KMS-11 (cell line): Measurements from ENCODE around the gene NME3.

Source experiments
- H2AFZ ChIP-seq: fragments of 200-600 bp; sonication (generic); 2 replicates; pipeline ENCODE4 v1.6.1; 2016; ENCODE audit warnings: antibody characterized with exemption, mixed run types, low read depth
- H3K27ac ChIP-seq: fragments of 200-600 bp; sonication (generic); 2 replicates; pipeline ENCODE4 v1.6.1; 2016; ENCODE audit warnings: mild to moderate bottlenecking, mixed run types
- H3K27me3 ChIP-seq: fragments of 200-600 bp; sonication (generic); 2 replicates; pipeline ENCODE4 v1.6.1; 2017; ENCODE audit warnings: mild to moderate bottlenecking, low read depth, mixed run types, moderate library complexity; ENCODE audit not compliant: insufficient read depth
- H3K36me3 ChIP-seq: fragments of 200-600 bp; sonication (generic); 2 replicates; pipeline ENCODE4 v1.6.1; 2017; ENCODE audit warnings: mild to moderate bottlenecking, mixed run types; ENCODE audit not compliant: insufficient read depth
- H3K4me1 ChIP-seq: fragments of 200-600 bp; sonication (generic); 2 replicates; pipeline ENCODE4 v1.6.1; 2016; ENCODE audit warnings: mild to moderate bottlenecking, low read depth, mixed run types; ENCODE audit not compliant: poor library complexity, severe bottlenecking
- H3K4me2 ChIP-seq: fragments of 200-600 bp; sonication (generic); 2 replicates; pipeline ENCODE4 v1.7.0; 2016; ENCODE audit warnings: mild to moderate bottlenecking, mixed run types
- H3K4me3 ChIP-seq: fragments of 200-600 bp; sonication (generic); IDR thresholded peaks from 2 replicates; pipeline ENCODE4 v1.6.1; 2017; ENCODE audit warnings: low read depth, low read length, mixed read lengths; ENCODE audit not compliant: insufficient read depth
- H3K79me2 ChIP-seq: fragments of 200-600 bp; sonication (generic); 2 replicates; pipeline ENCODE4 v1.6.1; 2016; ENCODE audit warnings: low read depth, mixed run types; ENCODE audit not compliant: insufficient read depth
- H3K9ac ChIP-seq: fragments of 200-600 bp; sonication (generic); 2 replicates; pipeline ENCODE4 v1.6.1; 2016; ENCODE audit warnings: mild to moderate bottlenecking, mixed run types
- H4K20me1 ChIP-seq: fragments of 200-600 bp; sonication (generic); 2 replicates; pipeline ENCODE4 v1.6.1; 2016; ENCODE audit warnings: mild to moderate bottlenecking, mixed run types; ENCODE audit not compliant: insufficient read depth
- TF ChIP-seq, protein P1 (sequence below): fragments of 200-600 bp; sonication (generic); conservative IDR thresholded peaks from 2 replicates; pipeline ENCODE4 v1.6.1; 2017; ENCODE audit warnings: low read depth, mild to moderate bottlenecking, antibody characterized with exemption, low read length, moderate library complexity, mixed read lengths

Gene NME3

DNA sequence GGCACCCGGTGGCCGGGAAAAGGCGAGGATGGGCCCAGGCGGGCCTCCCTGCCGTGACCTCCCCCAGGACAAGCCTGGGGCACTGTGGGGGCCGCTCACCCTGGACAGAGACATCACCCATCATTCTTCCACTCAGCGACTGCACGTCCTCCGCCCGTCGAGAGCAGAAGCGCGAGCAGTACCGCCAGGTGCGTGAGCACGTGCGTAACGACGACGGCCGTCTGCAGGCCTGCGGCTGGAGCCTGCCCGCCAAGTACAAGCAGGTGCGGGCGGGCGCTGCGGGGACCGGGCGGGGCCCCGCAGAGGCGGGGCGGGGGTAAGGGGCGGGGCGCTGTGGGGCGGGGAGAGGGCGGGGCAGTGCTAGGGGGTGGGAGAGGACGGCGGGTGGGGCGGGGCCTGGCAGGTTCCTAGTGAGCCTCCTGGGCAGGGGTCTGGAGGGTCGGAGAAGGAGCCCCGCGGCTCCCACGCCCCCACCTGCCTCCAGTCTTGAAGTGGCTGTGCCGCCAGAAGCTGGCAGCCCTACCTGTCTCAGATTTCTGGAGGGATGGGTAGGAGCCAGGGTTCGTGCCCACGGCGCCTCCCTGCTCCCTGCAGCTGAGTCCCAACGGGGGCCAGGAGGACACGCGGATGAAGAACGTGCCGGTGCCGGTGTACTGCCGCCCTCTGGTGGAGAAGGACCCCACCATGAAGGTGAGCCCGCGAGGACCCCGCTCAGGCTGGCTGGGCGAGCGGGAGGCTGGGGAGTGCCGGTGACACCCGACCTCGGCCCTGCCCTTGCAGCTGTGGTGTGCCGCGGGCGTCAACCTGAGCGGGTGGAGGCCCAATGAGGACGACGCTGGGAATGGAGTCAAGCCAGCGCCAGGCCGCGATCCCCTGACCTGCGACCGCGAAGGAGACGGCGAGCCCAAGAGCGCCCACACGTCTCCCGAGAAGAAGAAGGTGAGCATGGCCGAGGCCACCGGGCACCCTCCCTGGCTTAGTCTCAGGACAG lies 7.5 kb downstream of the NME3 start:
- Histone ChIP-seq H2AFZ (no peak overlapping the region), H3K27ac (no peak overlapping the region), H3K27me3 (no peaks in the 10 kb centered on the region), H3K4me1 (no peaks in the 10 kb centered on the region), H4K20me1 (no peaks in the 10 kb centered on the region), H3K4me2 (no peak overlapping the region), H3K4me3 (no peak overlapping the region), H3K9ac (no peak overlapping the region), H3K79me2 (no peaks in the 10 kb centered on the region), H3K36me3 (no peaks in the 10 kb centered on the region)
- TF ChIP-seq, protein P1, sequence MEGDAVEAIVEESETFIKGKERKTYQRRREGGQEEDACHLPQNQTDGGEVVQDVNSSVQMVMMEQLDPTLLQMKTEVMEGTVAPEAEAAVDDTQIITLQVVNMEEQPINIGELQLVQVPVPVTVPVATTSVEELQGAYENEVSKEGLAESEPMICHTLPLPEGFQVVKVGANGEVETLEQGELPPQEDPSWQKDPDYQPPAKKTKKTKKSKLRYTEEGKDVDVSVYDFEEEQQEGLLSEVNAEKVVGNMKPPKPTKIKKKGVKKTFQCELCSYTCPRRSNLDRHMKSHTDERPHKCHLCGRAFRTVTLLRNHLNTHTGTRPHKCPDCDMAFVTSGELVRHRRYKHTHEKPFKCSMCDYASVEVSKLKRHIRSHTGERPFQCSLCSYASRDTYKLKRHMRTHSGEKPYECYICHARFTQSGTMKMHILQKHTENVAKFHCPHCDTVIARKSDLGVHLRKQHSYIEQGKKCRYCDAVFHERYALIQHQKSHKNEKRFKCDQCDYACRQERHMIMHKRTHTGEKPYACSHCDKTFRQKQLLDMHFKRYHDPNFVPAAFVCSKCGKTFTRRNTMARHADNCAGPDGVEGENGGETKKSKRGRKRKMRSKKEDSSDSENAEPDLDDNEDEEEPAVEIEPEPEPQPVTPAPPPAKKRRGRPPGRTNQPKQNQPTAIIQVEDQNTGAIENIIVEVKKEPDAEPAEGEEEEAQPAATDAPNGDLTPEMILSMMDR = no peak

- TF ChIP-seq, protein P1 = no peak
- no peak overlapping the region for H3K4me3 ChIP-seq
- H3K36me3 ChIP-seq = no peaks in the 10 kb centered on the region
- H3K27me3 ChIP-seq = no peaks in the 10 kb centered on the region
- no peak overlapping the region for H2AFZ ChIP-seq
- H3K79me2 ChIP-seq = no peaks in the 10 kb centered on the region
- H3K9ac ChIP-seq = no peak overlapping the region
- no peak overlapping the region for H3K4me2 ChIP-seq
- H4K20me1 ChIP-seq = no peaks in the 10 kb centered on the region
- no peak overlapping the region for H3K27ac ChIP-seq
- H3K4me1 ChIP-seq = no peaks in the 10 kb centered on the region
Observed at GRCh38 chr16:1762879-1763520, 8.3 kb downstream of the NME3 start.

DNA sequence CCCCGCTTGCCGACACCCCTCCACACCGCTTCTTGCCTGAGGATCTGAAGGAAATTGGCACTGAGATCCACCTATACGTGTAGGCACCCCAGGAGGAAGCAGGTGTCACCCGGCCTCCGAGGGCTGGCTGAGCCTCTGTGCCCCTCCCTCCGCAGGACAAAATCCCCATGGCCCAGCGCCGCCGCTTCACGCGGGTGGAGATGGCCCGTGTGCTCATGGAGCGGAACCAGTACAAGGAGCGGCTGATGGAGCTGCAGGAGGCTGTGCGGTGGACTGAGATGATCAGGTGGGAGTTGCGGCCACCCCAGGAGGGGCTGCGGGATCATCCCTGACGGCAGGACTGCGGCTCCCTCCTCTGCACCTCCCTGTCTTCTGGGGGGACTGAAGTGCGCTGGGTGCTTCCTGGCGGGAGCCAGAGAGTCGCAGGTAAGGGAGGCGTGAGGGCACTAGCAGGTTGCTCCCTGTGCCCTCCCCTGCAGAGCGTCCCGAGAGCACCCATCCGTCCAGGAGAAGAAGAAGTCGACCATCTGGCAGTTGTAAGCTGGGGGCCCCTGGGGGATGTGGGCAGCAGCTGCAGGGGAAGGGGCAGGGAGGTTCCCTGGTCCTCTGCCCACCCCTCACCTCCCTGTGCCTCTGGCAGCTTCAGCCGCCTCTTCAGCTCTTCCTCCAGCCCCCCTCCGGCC lies 9.0 kb downstream of the NME3 start:
- Histone ChIP-seq H3K27me3 (no peaks in the 10 kb centered on the region), H3K36me3 (no peaks in the 10 kb centered on the region), H4K20me1 (no peaks in the 10 kb centered on the region), H2AFZ (no peak overlapping the region), H3K4me3 (no peak overlapping the region), H3K27ac (no peak overlapping the region), H3K4me2 (no peak overlapping the region), H3K9ac (no peak overlapping the region), H3K79me2 (no peaks in the 10 kb centered on the region), H3K4me1 (no peaks in the 10 kb centered on the region)
- TF ChIP-seq, protein P1 = no peak

- no peak overlapping the region for H2AFZ ChIP-seq
- no peaks in the 10 kb centered on the region for H3K79me2 ChIP-seq
- H3K9ac ChIP-seq = no peak overlapping the region
- TF ChIP-seq, protein P1 = no peak
- no peak overlapping the region for H3K27ac ChIP-seq
- H4K20me1 ChIP-seq = no peaks in the 10 kb centered on the region
- H3K27me3 ChIP-seq = no peaks in the 10 kb centered on the region
- H3K4me1 ChIP-seq = no peaks in the 10 kb centered on the region
- no peak overlapping the region for H3K4me3 ChIP-seq
- H3K4me2 ChIP-seq = no peak overlapping the region
- no peaks in the 10 kb centered on the region for H3K36me3 ChIP-seq
Observed at GRCh38 chr16:1761751-1762150, 9.6 kb downstream of the NME3 start.
